ENCODE results near the gene LRRIQ4. TPM values are rescaled to one million over a fixed set of nuclear protein-coding genes. Genes with fewer than 3 reads are reported as not detected.

The LRRIQ4 gene
- total RNA-seq, 4 donors from 2014 or later = not detected

DNA sequence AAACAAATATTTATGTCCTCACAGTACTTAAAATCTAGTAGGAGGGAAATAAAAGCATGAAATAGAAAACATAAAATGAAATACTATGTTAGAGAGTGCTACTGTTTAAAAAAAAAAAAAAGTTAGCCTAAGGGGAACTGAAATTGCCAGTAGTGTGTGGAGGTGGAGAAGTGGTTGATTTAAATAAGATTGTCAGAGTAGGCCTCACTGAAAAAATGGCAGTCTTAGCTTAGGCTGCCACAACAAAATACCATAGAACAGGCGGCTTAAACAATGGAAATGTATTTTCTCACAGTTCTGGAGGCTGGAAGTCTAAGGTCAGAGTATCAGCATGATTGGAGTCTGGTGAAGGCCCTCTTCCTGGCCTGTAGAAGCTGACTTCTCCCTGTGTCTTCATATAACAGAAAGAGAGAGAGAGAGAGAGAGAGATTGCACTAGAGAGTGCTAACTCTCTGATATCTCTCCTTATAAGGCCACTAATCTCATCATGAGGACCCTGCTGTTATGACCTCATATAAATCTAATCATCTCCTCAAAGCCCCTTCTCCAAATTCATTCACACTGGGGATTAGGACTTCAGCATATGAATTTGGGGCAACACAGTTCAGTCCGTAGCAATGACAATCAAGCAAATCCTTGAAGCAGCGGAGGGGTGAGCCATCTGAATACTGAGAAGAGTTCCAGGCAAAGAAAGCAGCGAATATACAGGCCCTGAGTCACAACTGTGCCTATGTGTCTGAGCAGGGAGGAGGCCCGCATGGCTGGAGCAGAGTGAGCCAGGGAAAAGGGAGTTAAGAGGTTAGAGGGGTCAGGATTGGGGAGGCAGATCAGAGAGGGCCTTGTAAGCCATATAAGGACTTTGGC is 23.6 kb downstream of the LRRIQ4 start:
- no peaks in the 10 kb centered on the region for H3K36me3 ChIP-seq
- H3K27ac ChIP-seq = no peak overlapping the region
- no peaks in the 10 kb centered on the region for H3K27me3 ChIP-seq
- no peak overlapping the region for H3K4me3 ChIP-seq
- TF ChIP-seq EP300 (IDR thresholded peaks at IDR 0.05) (no peak), POLR2A (IDR thresholded peaks at IDR 0.05) (no peak), POLR2AphosphoS5 (IDR thresholded peaks at IDR 0.05) (no peak)
- TF ChIP-seq, protein P1, sequence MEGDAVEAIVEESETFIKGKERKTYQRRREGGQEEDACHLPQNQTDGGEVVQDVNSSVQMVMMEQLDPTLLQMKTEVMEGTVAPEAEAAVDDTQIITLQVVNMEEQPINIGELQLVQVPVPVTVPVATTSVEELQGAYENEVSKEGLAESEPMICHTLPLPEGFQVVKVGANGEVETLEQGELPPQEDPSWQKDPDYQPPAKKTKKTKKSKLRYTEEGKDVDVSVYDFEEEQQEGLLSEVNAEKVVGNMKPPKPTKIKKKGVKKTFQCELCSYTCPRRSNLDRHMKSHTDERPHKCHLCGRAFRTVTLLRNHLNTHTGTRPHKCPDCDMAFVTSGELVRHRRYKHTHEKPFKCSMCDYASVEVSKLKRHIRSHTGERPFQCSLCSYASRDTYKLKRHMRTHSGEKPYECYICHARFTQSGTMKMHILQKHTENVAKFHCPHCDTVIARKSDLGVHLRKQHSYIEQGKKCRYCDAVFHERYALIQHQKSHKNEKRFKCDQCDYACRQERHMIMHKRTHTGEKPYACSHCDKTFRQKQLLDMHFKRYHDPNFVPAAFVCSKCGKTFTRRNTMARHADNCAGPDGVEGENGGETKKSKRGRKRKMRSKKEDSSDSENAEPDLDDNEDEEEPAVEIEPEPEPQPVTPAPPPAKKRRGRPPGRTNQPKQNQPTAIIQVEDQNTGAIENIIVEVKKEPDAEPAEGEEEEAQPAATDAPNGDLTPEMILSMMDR (IDR thresholded peaks at IDR 0.05) = no peak
- DNase-seq (ENCODE audit: low spot score in 2 of 2) = no peak
- WGBS = 82% methylated on average over 5 of the region's 5 CpGs
- no peaks in the 10 kb centered on the region for H3K9me3 ChIP-seq
- no peaks in the 10 kb centered on the region for H3K4me1 ChIP-seq

DNA sequence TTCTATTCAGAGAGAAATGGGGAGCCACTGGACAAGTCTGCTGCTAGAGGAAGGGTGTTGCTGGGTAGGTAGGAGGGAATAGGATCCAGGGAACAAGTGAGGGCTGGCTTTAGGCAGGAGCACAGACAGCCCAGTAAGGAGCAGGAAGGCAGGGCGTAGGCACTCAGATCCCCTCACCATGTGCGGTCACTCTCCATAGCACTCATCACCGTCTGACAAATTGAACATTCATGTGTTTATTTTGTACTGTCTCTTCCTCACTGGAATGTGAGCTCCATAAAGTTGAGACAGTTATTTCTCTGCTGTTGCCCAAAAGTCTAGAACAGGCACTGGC is 24.2 kb downstream of the LRRIQ4 start:
- H3K9me3 ChIP-seq = no peaks in the 10 kb centered on the region
- H3K4me3 ChIP-seq = no peak overlapping the region
- no peaks in the 10 kb centered on the region for H3K27me3 ChIP-seq
- H3K4me1 ChIP-seq = no peaks in the 10 kb centered on the region
- TF ChIP-seq EP300 (IDR thresholded peaks at IDR 0.05) = no peak
- WGBS = 92% methylated on average over 3 of the region's 3 CpGs
- no peak overlapping the region for H3K27ac ChIP-seq
- no peak for DNase-seq (ENCODE audit: low spot score in 2 of 2)
- no peaks in the 10 kb centered on the region for H3K36me3 ChIP-seq

DNA sequence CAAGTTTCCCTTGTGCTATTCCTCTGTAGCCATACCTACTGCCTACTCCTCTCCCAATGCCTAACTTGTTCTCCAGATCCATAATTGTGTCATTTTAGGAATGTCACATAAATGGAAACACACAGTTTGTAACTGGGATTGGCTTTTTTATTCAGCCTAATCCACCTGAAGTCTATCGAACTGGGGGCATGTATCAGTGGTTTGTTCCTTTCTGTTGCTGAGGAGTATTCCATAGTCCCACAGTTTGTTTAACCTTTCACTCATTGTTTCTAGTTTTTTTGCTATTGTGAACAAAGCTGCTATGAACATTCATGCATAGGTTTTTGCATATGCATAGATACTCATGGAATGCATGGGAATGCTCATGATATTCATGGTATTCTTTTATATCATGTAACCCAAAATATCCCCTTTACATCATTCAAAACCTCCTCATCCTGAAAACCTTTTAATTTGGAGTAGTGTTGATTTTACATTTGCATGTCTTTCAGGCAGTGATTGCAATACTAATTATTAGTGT is 25.9 kb downstream of the LRRIQ4 start:
- Histone ChIP-seq H3K4me1 (no peaks in the 10 kb centered on the region), H3K27ac (no peak overlapping the region), H3K4me3 (no peak overlapping the region), H3K27me3 (no peaks in the 10 kb centered on the region), H3K36me3 (no peaks in the 10 kb centered on the region), H3K9me3 (no peaks in the 10 kb centered on the region)
- TF ChIP-seq EP300 (IDR thresholded peaks at IDR 0.05) (no peak), POLR2A (IDR thresholded peaks at IDR 0.05) (no peak), POLR2AphosphoS5 (IDR thresholded peaks at IDR 0.05) (no peak)
- TF ChIP-seq, protein P1 (IDR thresholded peaks at IDR 0.05) = no peak
- no peak for DNase-seq (ENCODE audit: low spot score in 2 of 2)
- WGBS = 86% methylated on average over 1 of the region's 1 CpG

DNA sequence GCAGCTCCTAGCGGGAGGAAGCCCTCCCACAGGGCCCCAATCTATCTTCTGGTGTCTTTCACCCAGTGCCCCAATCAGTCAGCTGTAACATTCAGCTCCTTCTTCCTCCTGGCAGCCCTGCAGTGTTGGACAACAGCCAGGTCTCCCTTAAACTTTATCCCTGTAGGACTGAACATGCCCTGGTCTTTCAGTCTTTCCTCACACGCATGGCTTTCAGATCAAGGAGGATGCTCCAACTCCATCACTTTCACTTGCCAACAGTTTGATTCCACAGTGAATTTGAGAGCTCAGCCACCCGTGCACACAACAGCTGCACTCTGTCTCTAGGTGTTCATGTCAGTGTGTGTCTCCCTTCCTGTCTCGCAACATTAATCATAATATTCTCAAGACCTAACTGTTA is 28.5 kb downstream of the LRRIQ4 start:
- H3K27ac ChIP-seq = no peak overlapping the region
- no peaks in the 10 kb centered on the region for H3K9me3 ChIP-seq
- no peak for DNase-seq (ENCODE audit: low spot score in 2 of 2)
- H3K4me1 ChIP-seq = no peaks in the 10 kb centered on the region
- H3K36me3 ChIP-seq = no peaks in the 10 kb centered on the region
- TF ChIP-seq, protein P1 (IDR thresholded peaks at IDR 0.05) = no peak
- TF ChIP-seq EP300 (IDR thresholded peaks at IDR 0.05) (no peak), POLR2AphosphoS5 (IDR thresholded peaks at IDR 0.05) (no peak)
- H3K27me3 ChIP-seq = no peaks in the 10 kb centered on the region
- WGBS = 66% methylated on average over 4 of the region's 4 CpGs
- no peak overlapping the region for H3K4me3 ChIP-seq

DNA sequence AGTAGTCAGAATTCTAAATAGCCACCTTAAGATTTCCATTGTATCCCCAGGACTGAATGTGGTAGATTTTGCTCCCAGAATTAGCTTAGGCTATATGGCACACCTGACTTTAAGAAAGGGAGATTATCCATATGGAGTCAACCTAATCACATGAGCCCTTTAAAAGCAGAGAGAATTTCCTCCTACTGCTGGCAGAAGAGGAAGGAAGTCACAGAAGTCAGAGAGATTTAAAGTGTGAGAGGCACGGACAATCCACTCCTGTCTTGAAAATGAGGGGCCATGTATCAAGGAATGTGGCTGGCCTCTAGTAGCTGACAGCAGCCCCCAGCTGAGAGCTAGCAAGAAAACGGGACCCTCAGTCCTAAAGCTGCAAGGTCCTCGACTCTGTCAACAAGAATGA is 30.3 kb downstream of the LRRIQ4 start:
- Histone ChIP-seq H3K27ac (no peak overlapping the region), H3K4me1 (no peaks in the 10 kb centered on the region), H3K4me3 (no peak overlapping the region), H3K36me3 (no peaks in the 10 kb centered on the region), H3K27me3 (no peaks in the 10 kb centered on the region), H3K9me3 (no peaks in the 10 kb centered on the region)
- no peak for TF ChIP-seq EP300 (IDR thresholded peaks at IDR 0.05)
- TF ChIP-seq POLR2AphosphoS5 (IDR thresholded peaks at IDR 0.05) = no peak
- no peak for TF ChIP-seq POLR2A (IDR thresholded peaks at IDR 0.05)
- TF ChIP-seq, protein P1 (IDR thresholded peaks at IDR 0.05) = no peak
- 52% methylated on average over 3 of the region's 3 CpGs for WGBS
- DNase-seq (ENCODE audit: low spot score in 2 of 2) = no peak
